Measurements from ENCODE around the gene ACACB. TPM values are rescaled to one million over a fixed set of nuclear protein-coding genes. Genes with fewer than 3 reads are reported as not detected.

ACACB gene
- polyA plus RNA-seq, 1 donor: 13.6 TPM

- DNase-seq: no peak
These were observed 192.4 kb downstream of the ACACB start, which contains the start of gene FOXN4 for GRCh38 chr12:109308534-109309380. TSS of gene FOXN4 (minus strand) at chr12:109309284. CDS start at chr12:109308321, 963 bp downstream.

DNA sequence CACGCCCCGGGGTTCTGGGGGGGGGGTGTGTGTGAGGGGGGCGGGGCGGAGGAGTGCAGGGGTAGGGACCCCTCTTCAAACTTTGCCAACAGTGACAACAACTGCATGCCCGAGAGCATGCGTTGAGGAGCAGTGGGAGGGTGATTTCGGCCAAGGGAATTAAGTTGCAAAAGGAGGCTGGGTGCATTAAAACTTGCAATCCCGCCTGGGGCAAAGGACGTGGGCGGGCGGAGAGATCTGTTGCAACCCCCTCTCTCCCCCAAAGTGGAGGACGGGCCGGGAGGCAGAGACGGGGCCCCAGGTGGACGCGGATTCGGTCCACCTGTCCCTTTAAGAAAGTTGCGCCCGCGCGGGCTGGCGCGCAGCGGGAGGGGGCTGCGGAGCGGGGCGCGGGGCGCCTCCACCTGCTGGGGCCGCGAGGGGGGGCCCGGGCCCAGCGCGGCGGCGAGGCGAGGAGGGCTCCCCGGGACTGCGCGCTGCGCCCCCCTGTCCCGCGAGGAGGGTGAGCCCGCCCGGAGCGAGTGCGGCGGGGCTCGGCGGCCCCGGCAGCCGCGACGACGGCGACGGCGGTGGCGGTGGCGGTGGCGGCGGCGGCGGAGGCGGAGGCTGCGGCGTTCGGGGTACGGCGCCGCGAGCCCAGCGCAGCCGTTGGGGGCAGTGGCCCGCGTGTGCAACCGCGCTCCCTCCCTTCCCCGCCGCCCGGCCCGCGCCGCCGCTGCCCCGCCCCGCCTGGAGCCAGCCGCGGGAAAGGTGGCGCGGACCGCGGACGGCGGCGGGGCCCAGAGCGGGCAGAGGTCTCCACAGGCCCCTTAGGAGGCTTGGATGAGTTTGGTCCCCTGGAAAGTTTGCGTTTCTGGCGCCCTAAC is 193.2 kb downstream of the ACACB start:
- no peak for DNase-seq

DNA sequence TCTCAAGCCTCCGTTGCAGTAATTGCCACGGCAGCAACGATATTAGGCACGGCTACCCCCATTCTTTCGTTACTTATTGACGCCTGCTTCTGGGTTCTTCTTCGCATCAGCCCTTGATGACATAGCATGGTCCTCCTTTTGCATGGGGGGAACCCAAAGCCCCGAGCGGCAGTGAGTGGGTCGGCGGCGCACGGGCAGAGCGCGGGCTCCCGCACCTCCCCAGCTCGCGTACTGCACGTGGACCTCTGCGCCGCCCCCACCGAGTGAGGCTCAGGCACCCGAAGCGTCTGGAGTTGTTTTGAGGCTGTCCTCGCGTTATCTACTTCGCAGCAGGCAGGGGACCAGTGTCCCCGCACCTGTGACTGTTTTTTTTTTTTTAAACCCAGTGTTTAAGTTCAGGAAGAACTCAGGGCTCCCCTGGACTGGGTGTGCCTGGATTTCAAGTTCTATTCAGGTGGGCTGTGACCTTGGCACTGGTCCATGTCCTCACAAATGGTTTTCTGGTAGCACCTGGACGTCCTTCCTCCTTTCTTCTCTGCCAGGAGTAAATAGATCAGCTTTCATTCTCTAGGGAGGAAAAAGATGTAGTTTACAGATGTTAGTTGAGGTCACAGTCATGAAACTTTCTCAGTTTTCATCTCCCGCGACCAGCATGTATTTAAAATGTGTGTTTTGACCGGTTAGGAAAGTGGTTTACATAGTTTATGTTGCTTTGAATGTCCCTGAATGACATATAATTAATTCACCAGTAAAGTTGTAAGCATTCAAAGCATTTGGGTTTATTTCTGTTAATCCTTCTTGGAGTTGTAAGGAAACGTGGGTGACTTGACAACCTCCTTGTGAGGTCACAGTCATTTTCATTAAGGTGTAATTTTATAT is 194.1 kb downstream of the ACACB start:
- DNase-seq: no peak

Other genes starting within 250 kb of the ACACB start
- gene DAO, start 236.5 kb upstream of the ACACB start, polyA plus RNA-seq (ENCODE audit: insufficient read length): not detected
- gene SVOP, start 95.5 kb upstream of the ACACB start, polyA plus RNA-seq (ENCODE audit: insufficient read length): 0.31 TPM
- gene USP30, start 64.0 kb upstream of the ACACB start, polyA plus RNA-seq (ENCODE audit: insufficient read length): 14.4 TPM
- 24.3 TPM for gene ALKBH2, start 23.1 kb upstream of the ACACB start, polyA plus RNA-seq (ENCODE audit: insufficient read length)
- 27.0 TPM for gene UNG, start 19.0 kb upstream of the ACACB start, polyA plus RNA-seq (ENCODE audit: insufficient read length)
- 0.12 TPM for gene FOXN4, start 192.7 kb downstream of the ACACB start, polyA plus RNA-seq (ENCODE audit: insufficient read length)
- gene MYO1H, start 231.3 kb downstream of the ACACB start, polyA plus RNA-seq (ENCODE audit: insufficient read length): 0.25 TPM